NCI-H446 (cell line): ENCODE results near the gene NLRP9.

Source experiments
- DNase-seq, 2 experiments: peaks; one replicate each; lab custom pipeline; 2025; lab: John Stamatoyannopoulos, UW

The NLRP9 gene

GRCh38 chr19:55687281-55688201 is 50.7 kb downstream of the NLRP9 start:
- DNase-seq, result no peak

- no peak for DNase-seq
Measured at GRCh38 chr19:55686311-55687050, 51.7 kb downstream of the NLRP9 start.

- DNase-seq, result no peak
Measured at GRCh38 chr19:55685776-55686175, 52.4 kb downstream of the NLRP9 start.

- DNase-seq, result no peak
Measured at GRCh38 chr19:55684946-55685681, 53.1 kb downstream of the NLRP9 start.

- DNase-seq, result no peak
Measured at GRCh38 chr19:55683449-55684261, 54.5 kb downstream of the NLRP9 start.

GRCh38 chr19:55681131-55682092 is 56.8 kb downstream of the NLRP9 start:
- no peak for DNase-seq

- no peak for DNase-seq
Measured at GRCh38 chr19:55680339-55681130, 57.7 kb downstream of the NLRP9 start.

GRCh38 chr19:55679343-55680257 is 58.6 kb downstream of the NLRP9 start:
- no peak for DNase-seq

GRCh38 chr19:55678121-55678671 is 60.0 kb downstream of the NLRP9 start:
- DNase-seq, result no peak

GRCh38 chr19:55677572-55678028 is 60.6 kb downstream of the NLRP9 start:
- no peak for DNase-seq

GRCh38 chr19:55676889-55677505 is 61.2 kb downstream of the NLRP9 start:
- DNase-seq, result no peak

GRCh38 chr19:55676383-55676782 is 61.8 kb downstream of the NLRP9 start:
- no peak for DNase-seq

- no peak for DNase-seq
Measured at GRCh38 chr19:55675661-55676354, 62.4 kb downstream of the NLRP9 start.

- peak; percentile 97 to 99 for DNase-seq
Measured at GRCh38 chr19:55674841-55675660, 63.2 kb downstream of the NLRP9 start, which contains the start of gene EPN1. Gene EPN1 (plus strand): TSS chr19:55675226. CDS start chr19:55678628, 3,402 bp downstream.

- DNase-seq, result no peak
Measured at GRCh38 chr19:55674459-55674840, 63.8 kb downstream of the NLRP9 start.

GRCh38 chr19:55673889-55674288 is 64.3 kb downstream of the NLRP9 start:
- no peak for DNase-seq
